Activated T-cell treated with anti-CD3 and anti-CD28 coated beads, Interleukin-2, amount 50 U/mL, for 1 hour (primary cell): ENCODE measurements around the gene AAK1.
"Not testable (repeated sequence)": the region's sequence is repeated elsewhere in the genome, so short reads cannot be mapped to it uniquely, and the experiment has no call there.

Experiments
- DNase-seq: peaks from one replicate; pipeline ENCODE4 v3.0.0-alpha.2; 2020

The AAK1 gene

GRCh38 chr2:69566669-69567068, 76.9 kb downstream of the AAK1 start:
- DNase-seq = no peak

- DNase-seq = peak; percentile 75
Measured at GRCh38 chr2:69565431-69565839, 78.1 kb downstream of the AAK1 start.

GRCh38 chr2:69564604-69565003, 78.9 kb downstream of the AAK1 start:
- no peak for DNase-seq

- no peak for DNase-seq
Measured at GRCh38 chr2:69563021-69563420, 80.5 kb downstream of the AAK1 start.

- DNase-seq = no peak
Measured at GRCh38 chr2:69561101-69561500, 82.4 kb downstream of the AAK1 start.

GRCh38 chr2:69560147-69560482, 83.4 kb downstream of the AAK1 start:
- no peak for DNase-seq

- DNase-seq = no peak
Measured at GRCh38 chr2:69559442-69560146, 83.9 kb downstream of the AAK1 start.

- no peak for DNase-seq
Measured at GRCh38 chr2:69556008-69556407, 87.5 kb downstream of the AAK1 start.

- DNase-seq = no peak
Measured at GRCh38 chr2:69554981-69555380, 88.6 kb downstream of the AAK1 start.

- DNase-seq = no peak
Measured at GRCh38 chr2:69554568-69554967, 89.0 kb downstream of the AAK1 start.

GRCh38 chr2:69553991-69554390, 89.5 kb downstream of the AAK1 start:
- DNase-seq = no peak

GRCh38 chr2:69550511-69550910, 93.0 kb downstream of the AAK1 start:
- DNase-seq = not testable (repeated sequence)

GRCh38 chr2:69549421-69549820, 94.1 kb downstream of the AAK1 start:
- DNase-seq = no peak

GRCh38 chr2:69547984-69548715, 95.4 kb downstream of the AAK1 start:
- no peak for DNase-seq

GRCh38 chr2:69546646-69547045, 96.9 kb downstream of the AAK1 start:
- no peak for DNase-seq

GRCh38 chr2:69545477-69545932, 98.0 kb downstream of the AAK1 start:
- DNase-seq = no peak

GRCh38 chr2:69544951-69545350, 98.6 kb downstream of the AAK1 start:
- DNase-seq = no peak

GRCh38 chr2:69539549-69539908, 104.0 kb downstream of the AAK1 start:
- no peak for DNase-seq

GRCh38 chr2:69538872-69539548, 104.5 kb downstream of the AAK1 start:
- no peak for DNase-seq

GRCh38 chr2:69538249-69538648, 105.3 kb downstream of the AAK1 start:
- no peak for DNase-seq

- DNase-seq = no peak
Measured at GRCh38 chr2:69535817-69536241, 107.7 kb downstream of the AAK1 start.

GRCh38 chr2:69531186-69531585, 112.4 kb downstream of the AAK1 start:
- DNase-seq = no peak

GRCh38 chr2:69529480-69529879, 114.1 kb downstream of the AAK1 start:
- DNase-seq = no peak

GRCh38 chr2:69525261-69525660, 118.3 kb downstream of the AAK1 start:
- DNase-seq = no peak
